HEK293 (cell line): ENCODE measurements around the gene LRRC26.
A peak's percentile ranks its signal among the peaks of the same experiment; 100 is the strongest.

Experiments used
- CTCF ChIA-PET: fragments of 350-600 bp; formaldehyde crosslinking; extraction: SDS; loops from one replicate; lab custom pipeline; 2021; ENCODE audit warnings: antibody characterized with exemption; lab: Yijun Ruan, JAX
- POLR2A ChIA-PET: fragments of 300-600 bp; formaldehyde crosslinking; extraction: SDS; loops from one replicate; lab custom pipeline; 2020; ENCODE audit warnings: antibody characterized with exemption, inconsistent platforms; lab: Yijun Ruan, JAX
- H3K27ac ChIP-seq: fragments of 200-500 bp; sonication (Bioruptor generic); 2 replicates; pipeline ENCODE4 v1.5.1; 2014; ENCODE audit warnings: low read depth, low read length, control low read depth, inconsistent platforms; ENCODE audit errors: extremely low read depth
- H3K36me3 ChIP-seq, 2 experiments: fragments of 200-500 bp in 1 of 2; sonication (Bioruptor generic) in 1 of 2; 1 replicate in 1 of 2; 2 replicates in 1 of 2; pipeline ENCODE4 v1.5.1; 2014 to 2017; ENCODE audit warnings: inconsistent platforms in 2 of 2, low read length in 2 of 2; ENCODE audit not compliant: control insufficient read depth in 2 of 2, insufficient read depth in 1 of 2
- H3K4me1 ChIP-seq: fragments of 200-500 bp; sonication (Bioruptor generic); 2 replicates; pipeline ENCODE4 v1.5.1; 2014; ENCODE audit warnings: mild to moderate bottlenecking, low read length, inconsistent platforms; ENCODE audit not compliant: control insufficient read depth, insufficient read depth
- H3K4me3 ChIP-seq: 2 replicates; pipeline ENCODE4 v1.5.1; 2011; ENCODE audit warnings: low read depth, mild to moderate bottlenecking, control low read depth, low read length, moderate library complexity
- H3K9me3 ChIP-seq: fragments of 200-500 bp; sonication (Bioruptor generic); 2 replicates; pipeline ENCODE4 v1.5.1; 2014; ENCODE audit warnings: low read depth, low read length, inconsistent platforms; ENCODE audit not compliant: control insufficient read depth, insufficient read depth
- EGR2 ChIP-seq: fragments of 450-650 bp; formaldehyde crosslinking; IDR thresholded peaks from 2 replicates; pipeline ENCODE4 v1.5.1; 2016; ENCODE audit warnings: low read depth, missing biosample characterization, missing genetic modification characterization
- GLIS1 ChIP-seq: fragments of 450-650 bp; formaldehyde crosslinking; IDR thresholded peaks from 2 replicates; pipeline ENCODE4 v1.5.1; 2016; ENCODE audit warnings: missing biosample characterization, missing genetic modification characterization
- HIC1 ChIP-seq: fragments of 450-650 bp; formaldehyde crosslinking; IDR thresholded peaks from 2 replicates; pipeline ENCODE4 v1.5.1; 2016; ENCODE audit warnings: missing biosample characterization, missing genetic modification characterization
- KLF16 ChIP-seq: fragments of 450-650 bp; formaldehyde crosslinking; IDR thresholded peaks from 2 replicates; pipeline ENCODE4 v1.5.1; 2017; ENCODE audit warnings: missing biosample characterization, missing genetic modification characterization
- KLF9 ChIP-seq: fragments of 450-650 bp; formaldehyde crosslinking; IDR thresholded peaks from 2 replicates; pipeline ENCODE4 v1.5.1; 2016; ENCODE audit warnings: missing biosample characterization, missing genetic modification characterization, low read depth
- SP3 ChIP-seq: fragments of 450-650 bp; formaldehyde crosslinking; IDR thresholded peaks from 2 replicates; pipeline ENCODE4 v1.5.1; 2016; ENCODE audit warnings: missing biosample characterization, missing genetic modification characterization
- ZFHX2 ChIP-seq: fragments of 450-650 bp; formaldehyde crosslinking; conservative IDR thresholded peaks from 2 replicates; pipeline ENCODE4 v1.5.1; 2016; ENCODE audit warnings: missing biosample characterization, missing genetic modification characterization
- ZNF157 ChIP-seq: fragments of 450-650 bp; formaldehyde crosslinking; IDR thresholded peaks from 2 replicates; pipeline ENCODE4 v1.5.1; 2016; ENCODE audit warnings: missing biosample characterization, missing genetic modification characterization
- ZNF26 ChIP-seq: fragments of 450-650 bp; formaldehyde crosslinking; IDR thresholded peaks from 2 replicates; pipeline ENCODE4 v1.5.1; 2016; ENCODE audit warnings: missing biosample characterization, missing genetic modification characterization
- ZNF433 ChIP-seq: fragments of 450-650 bp; formaldehyde crosslinking; IDR thresholded peaks from 2 replicates; pipeline ENCODE4 v1.5.1; 2016; ENCODE audit warnings: missing biosample characterization, missing genetic modification characterization, low read depth
- ZNF596 ChIP-seq: fragments of 450-650 bp; IDR thresholded peaks from 2 replicates; pipeline ENCODE4 v1.5.0; 2018; ENCODE audit warnings: missing biosample characterization, mild to moderate bottlenecking, missing genetic modification characterization, moderate library complexity
- ZNF658 ChIP-seq: fragments of 450-650 bp; formaldehyde crosslinking; IDR thresholded peaks from 2 replicates; pipeline ENCODE4; 2016; ENCODE audit warnings: missing biosample characterization, missing genetic modification characterization

LRRC26 gene

GRCh38 chr9:137145731-137146526 lies 23.9 kb downstream of the LRRC26 start (continued):
- TF ChIP-seq SP3 (tag by site-specific recombination) (no peak), GLIS1 (tag by site-specific recombination) (peak; percentile 83), ZNF26 (tag by site-specific recombination) (no peak)

GRCh38 chr9:137143459-137143858 lies 26.4 kb downstream of the LRRC26 start:
- Histone ChIP-seq H3K4me3 (no peak overlapping the region), H3K36me3 (no peaks in the 10 kb centered on the region), H3K9me3 (no peaks in the 10 kb centered on the region), H3K4me1 (no peaks in the 10 kb centered on the region; the same call in 1 of the 2 replicates), H3K27ac (no peak overlapping the region)
- POLR2A ChIA-PET: no interaction called here
- TF ChIP-seq ZNF596: no peak
- no peak for TF ChIP-seq ZNF433 (tag by site-specific recombination)
- no peak for TF ChIP-seq KLF9 (tag by site-specific recombination)
- TF ChIP-seq ZNF157 (tag by site-specific recombination): no peak
- TF ChIP-seq ZNF658 (tag by site-specific recombination): no peak
- TF ChIP-seq, all 188 proteins: peak for 0
- CTCF ChIA-PET: no interaction called here

- Histone ChIP-seq H3K36me3 (no peaks in the 10 kb centered on the region), H3K4me3 (no peak overlapping the region), H3K27ac (no peak overlapping the region), H3K9me3 (no peaks in the 10 kb centered on the region), H3K4me1 (peaks cover 2% of the 10 kb centered on the region; the same call in 1 of the 2 replicates)
- CTCF ChIA-PET: interaction anchor here (0.9 kb wide), 1 partner anchor 53 kb away, joined by 3 read pairs; no protein-coding TSS in a partner anchor
- POLR2A ChIA-PET: no interaction called here
- TF ChIP-seq ZFHX2 (peak; percentile 52), EGR2 (tag by site-specific recombination) (peak; percentile 53), HIC1 (tag by site-specific recombination) (0 out of 2 replicates have a peak, but pooled peaks have one; percentile 8), KLF16 (tag by site-specific recombination) (no peak)
Observed at GRCh38 chr9:137141976-137142936, 27.6 kb downstream of the LRRC26 start.
